Upper lobe of left lung (tissue), 4 donors: ENCODE data around the gene KIRREL2.

Source experiments
- CTCF ChIP-seq, 6 experiments: fragments of 450-650 bp in 4 of 6; fragments of 200-600 bp in 2 of 6; sonication (generic) in 2 of 6; IDR thresholded peaks; one replicate each; pipeline ENCODE4 v1.5.1; 2016 to 2019; ENCODE audit warnings: antibody characterized with exemption in 6 of 6
- EP300 ChIP-seq, 4 donors: sonication (generic); formaldehyde crosslinking; IDR thresholded peaks; one replicate each; pipeline ENCODE4 v1.5.1; 2017; ENCODE audit warnings: antibody characterized with exemption in 4 of 4, control low read depth in 2 of 4
- POLR2A ChIP-seq, 4 donors: fragments of 450-650 bp; IDR thresholded peaks; one replicate each; pipeline ENCODE4 v1.5.1; 2016 to 2017; ENCODE audit warnings: antibody characterized with exemption in 4 of 4, mild to moderate bottlenecking in 2 of 4
- POLR2AphosphoS5 ChIP-seq, 2 donors: sonication (generic); formaldehyde crosslinking; IDR thresholded peaks; one replicate each; pipeline ENCODE4 v1.5.1; 2017; ENCODE audit warnings: antibody characterized with exemption in 2 of 2

DNA sequence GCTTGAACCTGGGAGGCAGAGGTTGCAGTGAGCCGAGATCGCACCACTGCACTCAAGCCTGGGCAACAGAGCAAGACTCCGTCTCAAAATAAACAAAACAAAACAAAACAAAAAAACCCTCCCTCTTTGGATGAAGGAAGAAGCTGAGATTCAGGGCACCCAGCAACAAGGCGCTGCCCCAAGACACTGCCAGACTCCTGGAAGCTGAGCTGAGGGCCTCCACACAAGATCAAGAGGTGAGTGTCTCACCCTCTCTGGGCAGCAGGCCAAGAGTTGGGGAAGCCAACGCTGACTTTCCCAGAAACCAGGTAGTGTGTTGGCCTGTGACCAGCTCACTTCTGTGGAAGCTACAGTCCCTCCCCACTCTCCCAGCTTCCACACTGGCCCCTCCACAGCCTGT is 55.1 kb downstream of the KIRREL2 start:
- no peak for TF ChIP-seq CTCF (IDR thresholded peaks at IDR 0.05)
- TF ChIP-seq POLR2A (IDR thresholded peaks at IDR 0.05), result no peak
- TF ChIP-seq EP300 (IDR thresholded peaks at IDR 0.05), result no peak
- TF ChIP-seq POLR2AphosphoS5 (IDR thresholded peaks at IDR 0.05), result no peak
